Esophagus muscularis mucosa (tissue), 3 donors: ENCODE data around the gene FAM76B.
"Not testable (repeated sequence)": the region's sequence is repeated elsewhere in the genome, so short reads cannot be mapped to it uniquely, and the experiment has no call there.

Experiments used
- CTCF ChIP-seq, 3 experiments: fragments of 200-600 bp in 2 of 3; fragments of 450-650 bp in 1 of 3; sonication (generic) in 2 of 3; IDR thresholded peaks; one replicate each; pipeline ENCODE4 v1.5.1; 2017 to 2019; ENCODE audit warnings: antibody characterized with exemption in 3 of 3, mild to moderate bottlenecking in 2 of 3, moderate library complexity in 1 of 3
- POLR2A ChIP-seq: fragments of 450-650 bp; IDR thresholded peaks from one replicate; pipeline ENCODE4 v1.6.1; 2017; ENCODE audit warnings: antibody characterized with exemption, moderate library complexity, mild to moderate bottlenecking, low read depth
- POLR2AphosphoS5 ChIP-seq, 2 donors: sonication (generic); formaldehyde crosslinking; IDR thresholded peaks; one replicate each; pipeline ENCODE4 v1.6.1; 2017; ENCODE audit warnings: antibody characterized with exemption in 2 of 2

DNA sequence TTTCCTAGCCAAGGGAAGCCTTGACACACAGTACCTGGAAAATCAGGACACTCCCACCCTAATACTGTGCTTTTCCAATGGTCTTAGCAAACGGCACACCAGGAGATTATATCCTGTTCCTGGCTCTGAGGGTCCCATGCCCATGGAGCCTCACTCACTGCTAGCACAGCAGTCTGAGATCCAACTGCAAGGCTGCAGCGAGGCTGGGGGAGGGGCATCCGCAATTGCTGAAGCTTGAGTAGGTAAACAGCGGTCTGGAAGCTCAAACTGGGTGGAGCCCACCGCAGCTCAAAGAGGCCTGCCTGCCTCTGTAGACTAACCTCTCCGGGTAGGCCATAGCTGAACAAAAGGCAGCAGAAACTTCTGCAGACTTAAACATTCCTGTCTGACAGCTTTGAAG, 16.9 kb upstream of the FAM76B start:
- not testable (repeated sequence) for TF ChIP-seq CTCF (IDR thresholded peaks at IDR 0.05); POLR2A; POLR2AphosphoS5 (IDR thresholded peaks at IDR 0.05)
